Thoracic aorta (tissue), 2 donors: ENCODE measurements around the gene CPN1. TPM values are rescaled to one million over a fixed set of nuclear protein-coding genes. Genes with fewer than 3 reads are reported as not detected.
"Not testable (repeated sequence)": the region's sequence is repeated elsewhere in the genome, so short reads cannot be mapped to it uniquely, and the experiment has no call there.

Source experiments
- ATAC-seq: fragments of 150-250 bp; one replicate; pipeline ENCODE4 v1.8.0; 2017; ENCODE audit warnings: low read depth; ENCODE audit not compliant: insufficient number of reproducible peaks, low FRiP score
- DNase-seq: peaks from one replicate; pipeline ENCODE4 v3.0.0-alpha.2; 2020; ENCODE audit warnings: low spot score
- H3K27ac ChIP-seq, 2 donors: fragments of 200-600 bp; sonication (generic); 1 replicate in 1 of 2; 2 replicates in 1 of 2; pipeline ENCODE4 v1.5.1; 2016; ENCODE audit warnings: mild to moderate bottlenecking in 2 of 2, moderate library complexity in 2 of 2
- H3K27me3 ChIP-seq: fragments of 200-600 bp; sonication (generic); replicated peaks from 2 replicates; pipeline ENCODE4 v1.6.0; 2016; ENCODE audit warnings: mild to moderate bottlenecking; ENCODE audit not compliant: insufficient read depth
- H3K36me3 ChIP-seq: fragments of 200-600 bp; sonication (generic); one replicate; pipeline ENCODE4 v1.5.1; 2016
- H3K4me1 ChIP-seq, 2 donors: fragments of 200-600 bp; sonication (generic); 1 replicate in 1 of 2; 2 replicates in 1 of 2; pipeline versions ENCODE4 v1.5.1 to v1.6.0; 2016; ENCODE audit warnings: low read depth in 2 of 2, mild to moderate bottlenecking in 1 of 2; ENCODE audit not compliant: control insufficient read depth in 1 of 2
- H3K4me3 ChIP-seq: fragments of 200-600 bp; sonication (generic); 2 replicates; pipeline ENCODE4 v1.5.1; 2016; ENCODE audit warnings: mild to moderate bottlenecking
- H3K9me3 ChIP-seq: fragments of 200-600 bp; sonication (generic); 2 replicates; pipeline ENCODE4 v1.5.1; 2016
- total RNA-seq, 2 donors: library from RNA; depleted of rRNA; stranded (reverse); fragments of >200 nt; gene quantifications; one replicate each; pipeline versions ENCODE4 v1.1.0 to v1.2.3, GENCODE V29; 2016
- TF ChIP-seq, protein P1 (sequence below): fragments of 200-600 bp; sonication (generic); IDR thresholded peaks from one replicate; pipeline ENCODE4 v1.5.1; 2019; ENCODE audit warnings: antibody characterized with exemption

CPN1 gene
- total RNA-seq, 2 donors from 2014 or later = not detected

- DNase-seq = no peak
- Histone ChIP-seq H3K27ac (no peak overlapping the region), H3K27me3 (no peaks in the 10 kb centered on the region), H3K36me3 (no peaks in the 10 kb centered on the region), H3K9me3 (no peaks in the 10 kb centered on the region), H3K4me1 (peaks cover 0 to 3% of the 10 kb centered on the region in 2 donors), H3K4me3 (no peak overlapping the region)
- ATAC-seq = no peak
- TF ChIP-seq, protein P1, sequence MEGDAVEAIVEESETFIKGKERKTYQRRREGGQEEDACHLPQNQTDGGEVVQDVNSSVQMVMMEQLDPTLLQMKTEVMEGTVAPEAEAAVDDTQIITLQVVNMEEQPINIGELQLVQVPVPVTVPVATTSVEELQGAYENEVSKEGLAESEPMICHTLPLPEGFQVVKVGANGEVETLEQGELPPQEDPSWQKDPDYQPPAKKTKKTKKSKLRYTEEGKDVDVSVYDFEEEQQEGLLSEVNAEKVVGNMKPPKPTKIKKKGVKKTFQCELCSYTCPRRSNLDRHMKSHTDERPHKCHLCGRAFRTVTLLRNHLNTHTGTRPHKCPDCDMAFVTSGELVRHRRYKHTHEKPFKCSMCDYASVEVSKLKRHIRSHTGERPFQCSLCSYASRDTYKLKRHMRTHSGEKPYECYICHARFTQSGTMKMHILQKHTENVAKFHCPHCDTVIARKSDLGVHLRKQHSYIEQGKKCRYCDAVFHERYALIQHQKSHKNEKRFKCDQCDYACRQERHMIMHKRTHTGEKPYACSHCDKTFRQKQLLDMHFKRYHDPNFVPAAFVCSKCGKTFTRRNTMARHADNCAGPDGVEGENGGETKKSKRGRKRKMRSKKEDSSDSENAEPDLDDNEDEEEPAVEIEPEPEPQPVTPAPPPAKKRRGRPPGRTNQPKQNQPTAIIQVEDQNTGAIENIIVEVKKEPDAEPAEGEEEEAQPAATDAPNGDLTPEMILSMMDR = no peak
Observed at GRCh38 chr10:100101192-100102076, 19.8 kb upstream of the CPN1 start.

DNA sequence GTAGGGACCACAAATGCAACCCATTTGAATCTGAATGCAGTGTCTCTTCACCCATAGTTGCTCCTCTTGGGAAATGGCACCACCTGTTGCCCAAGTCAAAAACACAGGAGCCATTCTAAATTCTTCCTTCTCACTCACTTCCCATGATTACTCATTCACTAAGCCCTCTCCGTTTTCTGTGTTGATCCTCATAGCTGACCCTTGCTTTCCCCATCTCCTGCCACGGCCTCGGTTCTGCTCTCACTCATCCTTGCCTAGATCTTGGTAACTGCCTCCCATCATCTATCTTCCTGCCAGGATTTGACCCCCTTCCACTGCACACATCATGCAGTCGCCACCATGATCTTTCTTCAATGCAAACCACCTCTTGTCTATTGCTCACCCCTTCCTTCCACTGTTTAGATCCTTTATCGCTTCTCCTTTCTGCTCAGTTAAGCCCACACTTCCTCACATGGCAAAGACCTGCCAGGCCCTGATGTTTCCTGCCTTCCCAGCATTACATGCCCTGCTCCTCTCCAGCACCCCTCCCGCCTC lies 19.0 kb upstream of the CPN1 start:
- H3K4me3 ChIP-seq = no peak overlapping the region
- H3K4me1 ChIP-seq = peaks cover 0 to 3% of the 10 kb centered on the region in 2 donors
- no peak overlapping the region for H3K27ac ChIP-seq
- no peaks in the 10 kb centered on the region for H3K36me3 ChIP-seq
- no peaks in the 10 kb centered on the region for H3K27me3 ChIP-seq
- no peak for DNase-seq
- no peaks in the 10 kb centered on the region for H3K9me3 ChIP-seq
- TF ChIP-seq, protein P1 = no peak
- no peak for ATAC-seq

DNA sequence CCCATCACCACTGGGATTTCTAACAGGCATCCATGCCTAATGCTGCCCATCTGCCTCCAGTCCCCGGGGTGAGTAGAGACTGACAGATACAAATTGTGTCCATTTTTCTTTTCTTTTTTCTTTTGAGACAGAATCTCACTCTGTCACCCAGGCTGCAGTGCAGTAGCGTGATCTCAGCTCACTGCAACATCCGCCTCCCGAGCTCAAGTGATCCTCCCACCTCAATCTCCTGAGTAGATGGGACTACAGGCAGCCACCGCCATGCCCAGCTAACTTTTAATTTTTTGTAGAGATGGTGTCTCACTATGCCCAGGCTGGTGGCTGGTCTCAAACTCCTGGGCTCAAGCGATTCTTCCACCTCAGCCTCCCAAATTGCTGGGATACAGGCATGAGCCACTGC lies 7.6 kb upstream of the CPN1 start:
- no peaks in the 10 kb centered on the region for H3K36me3 ChIP-seq
- no peak for DNase-seq
- H3K27me3 ChIP-seq = no peaks in the 10 kb centered on the region
- H3K27ac ChIP-seq = no peak overlapping the region
- H3K9me3 ChIP-seq = no peaks in the 10 kb centered on the region
- TF ChIP-seq, protein P1 = no peak
- no peak overlapping the region for H3K4me3 ChIP-seq
- H3K4me1 ChIP-seq = no peaks in the 10 kb centered on the region
- ATAC-seq = no peak

- not testable (repeated sequence) for H3K27ac ChIP-seq, H3K4me3 ChIP-seq, H3K36me3 ChIP-seq, H3K4me1 ChIP-seq, H3K27me3 ChIP-seq, ATAC-seq, H3K9me3 ChIP-seq, DNase-seq
Observed at GRCh38 chr10:100086708-100087107, 5.0 kb upstream of the CPN1 start.

DNA sequence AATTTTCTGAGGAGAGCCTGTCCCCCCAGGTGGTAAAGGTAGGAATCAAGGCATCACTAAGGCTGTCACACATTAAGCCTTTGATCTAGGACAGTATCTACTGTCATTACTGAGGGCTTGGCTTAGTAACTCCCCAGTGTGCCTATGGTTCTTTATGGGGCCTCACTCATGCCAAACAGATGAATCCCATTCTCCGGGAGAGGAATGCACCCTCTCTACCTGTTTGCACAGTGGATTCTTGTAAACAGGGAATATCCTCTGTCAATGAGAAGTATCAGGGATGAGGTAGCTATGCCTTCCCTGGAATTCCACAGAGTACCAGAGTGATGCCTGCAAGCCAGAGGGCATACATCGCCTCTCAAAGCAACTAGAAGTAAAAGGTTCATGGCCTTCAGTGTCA lies 3.9 kb upstream of the CPN1 start:
- TF ChIP-seq, protein P1 = no peak
- H3K4me1 ChIP-seq = no peaks in the 10 kb centered on the region
- H3K27ac ChIP-seq = no peak overlapping the region
- no peaks in the 10 kb centered on the region for H3K9me3 ChIP-seq
- no peaks in the 10 kb centered on the region for H3K36me3 ChIP-seq
- DNase-seq (no peak), ATAC-seq (no peak)
- no peak overlapping the region for H3K4me3 ChIP-seq
- no peaks in the 10 kb centered on the region for H3K27me3 ChIP-seq
